PFSK-1 (cell line): ENCODE data around the gene STAB1.

Experiments
- POLR2AphosphoS5 ChIP-seq: IDR thresholded peaks from 2 replicates; pipeline ENCODE4 v1.6.1; 2012; ENCODE audit warnings: low read depth, mild to moderate bottlenecking, control low read depth, low read length, moderate library complexity
- TAF1 ChIP-seq: IDR thresholded peaks from 2 replicates; pipeline ENCODE4 v1.6.1; 2012; ENCODE audit warnings: low read length, control low read depth, borderline replicate concordance; ENCODE audit not compliant: insufficient read depth

DNA sequence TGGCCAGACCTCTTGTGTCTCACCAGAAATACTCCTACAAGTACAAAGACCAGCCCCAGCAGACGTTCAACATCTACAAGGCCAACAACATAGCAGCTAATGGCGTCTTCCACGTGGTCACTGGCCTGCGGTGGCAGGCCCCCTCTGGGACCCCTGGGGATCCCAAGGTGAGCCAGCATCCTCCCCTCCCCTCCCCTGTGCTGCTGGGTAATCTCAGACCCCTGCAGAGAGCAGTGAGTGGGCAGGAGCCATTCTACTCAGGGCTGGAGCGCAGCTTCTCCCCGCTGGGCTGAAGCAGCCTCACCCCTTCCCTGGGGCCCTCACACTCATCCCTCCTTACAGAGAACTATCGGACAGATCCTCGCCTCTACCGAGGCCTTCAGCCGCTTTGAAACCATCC is 9.8 kb downstream of the STAB1 start:
- TF ChIP-seq TAF1 (no peak), POLR2AphosphoS5 (no peak)
